Hematopoietic multipotent progenitor cell treated with erythropoietin and hydrocortisone succinate and interleukin-3 and kit ligand, for 17 days (in vitro differentiated cells): Measurements from ENCODE around the gene RABGEF1.
A peak's percentile ranks its signal among the peaks of the same experiment; 100 is the strongest.
"Not testable (repeated sequence)": the region's sequence is repeated elsewhere in the genome, so short reads cannot be mapped to it uniquely, and the experiment has no call there.

Experiments
- DNase-seq: peaks from one replicate; pipeline ENCODE4 v3.0.0-alpha.2; 2015; ENCODE audit warnings: low spot score

Gene RABGEF1

DNA sequence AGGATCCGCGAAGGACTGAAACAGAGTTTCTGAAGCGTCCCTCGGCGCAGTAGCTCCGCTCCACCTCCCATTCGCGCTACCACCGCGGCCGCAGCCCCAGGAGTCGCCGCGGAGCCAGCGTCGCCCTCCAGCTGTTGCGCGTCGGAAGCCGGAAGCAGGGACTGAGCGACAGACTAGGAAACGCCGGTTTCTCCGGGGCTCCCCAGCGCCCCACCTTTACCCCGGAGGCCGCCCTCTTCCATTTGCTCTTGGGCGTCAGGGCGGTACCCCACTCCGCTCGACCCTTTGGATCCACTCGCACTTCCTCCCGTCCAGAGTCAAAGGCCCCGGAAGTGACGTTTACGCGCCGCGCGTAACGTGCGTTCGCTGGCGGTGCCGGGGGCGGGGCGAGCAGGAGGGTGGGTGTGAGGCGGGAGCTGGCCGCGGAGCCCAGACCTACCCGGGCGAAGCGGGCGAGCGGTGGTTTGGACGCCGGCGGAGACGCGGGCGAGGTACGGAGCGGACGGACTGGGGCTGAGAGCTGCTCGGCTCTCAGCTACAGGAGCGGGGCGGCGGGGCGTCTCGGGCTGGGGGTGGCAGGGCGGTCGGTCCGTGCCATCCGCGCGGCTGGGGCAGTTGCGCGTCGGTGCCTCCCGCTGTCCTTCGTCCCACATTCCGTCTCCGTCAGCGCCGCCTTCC is at the start of gene RABGEF1:
RABGEF1 (plus strand) TSS at position 432 of the 678 bp plus-strand sequence. CDS start 31,167 bp downstream, outside the sequence.
- peak; percentile 98 for DNase-seq

DNA sequence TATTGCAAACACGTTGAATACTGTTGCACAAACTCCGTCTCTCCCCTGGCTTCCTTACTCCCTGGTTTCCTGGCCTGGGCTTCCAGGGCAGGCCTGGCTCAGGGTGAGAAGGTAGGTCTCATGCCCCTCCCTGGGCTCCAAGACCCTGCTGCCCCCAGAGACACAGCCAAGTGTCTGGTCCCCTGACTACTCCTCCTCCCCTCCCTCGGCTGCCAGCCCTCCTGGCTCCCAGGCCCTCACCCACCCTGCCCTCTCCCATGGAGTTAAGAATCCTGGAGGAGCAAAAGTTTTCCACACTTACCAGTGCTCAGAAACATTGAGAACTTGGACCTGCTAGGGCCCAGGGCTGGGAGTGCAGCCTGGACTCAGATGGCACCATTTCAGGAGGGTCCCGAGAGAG is 47.2 kb upstream of the RABGEF1 start:
- DNase-seq, result no peak

DNA sequence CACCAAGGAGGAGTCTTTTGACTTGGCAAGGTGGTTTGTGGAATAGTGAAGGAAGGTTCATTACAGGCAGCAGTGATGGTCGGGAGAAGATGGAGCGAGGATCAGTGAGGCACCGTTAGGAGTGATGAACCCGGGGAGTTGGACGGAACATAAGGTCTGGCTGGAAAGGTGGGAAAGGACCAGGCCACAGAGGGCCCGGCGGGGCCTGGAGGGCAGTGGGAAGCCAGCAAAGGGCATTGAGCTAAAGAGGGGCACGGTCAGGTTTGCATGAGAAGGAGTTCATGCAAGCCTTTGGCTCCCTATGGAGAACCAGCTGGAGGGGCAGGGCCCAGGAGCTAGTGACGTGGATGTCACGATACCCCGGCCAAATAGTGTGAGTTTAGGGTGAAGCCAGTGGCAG is 46.2 kb upstream of the RABGEF1 start:
- no peak for DNase-seq

DNA sequence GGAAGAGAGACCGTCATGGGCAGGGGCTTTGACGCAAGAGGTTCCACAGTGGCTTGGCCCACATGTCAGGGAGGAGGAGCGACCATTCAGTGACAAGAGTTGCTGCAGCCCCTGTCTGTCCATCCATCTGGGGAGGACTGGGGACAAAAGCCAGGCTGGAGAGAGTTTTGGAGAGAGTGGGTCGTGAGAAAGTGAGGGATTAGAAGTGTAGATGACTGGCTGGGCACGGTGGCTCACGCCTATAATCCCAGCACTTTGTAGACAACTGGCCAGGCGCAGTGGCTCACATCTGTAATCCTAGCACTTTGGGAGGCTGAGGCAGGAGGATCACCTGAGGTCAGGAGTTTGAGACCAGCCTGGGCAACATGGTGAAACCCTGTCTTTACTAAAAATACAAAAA is 45.1 kb upstream of the RABGEF1 start:
- DNase-seq, result not testable (repeated sequence)

DNA sequence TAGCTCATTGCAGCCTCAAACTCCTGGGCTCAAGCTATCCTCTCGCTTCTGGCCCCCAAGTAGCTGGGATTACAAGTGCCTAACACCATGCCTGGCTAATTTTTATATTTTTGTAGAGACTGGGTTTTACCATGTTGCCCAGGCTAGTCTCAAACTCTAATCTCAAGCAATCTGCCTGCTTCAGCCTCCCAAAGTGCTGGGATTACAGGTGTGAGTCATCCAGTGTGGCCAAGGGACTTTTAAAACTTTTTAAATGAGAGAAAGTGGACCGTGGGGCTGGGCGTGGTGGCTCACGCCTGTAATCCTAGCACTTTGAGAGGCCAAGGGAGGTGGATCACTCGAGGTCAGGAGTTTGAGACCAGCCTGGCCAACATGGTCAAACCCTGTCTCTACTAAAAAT is 44.4 kb upstream of the RABGEF1 start:
- not testable (repeated sequence) for DNase-seq

DNA sequence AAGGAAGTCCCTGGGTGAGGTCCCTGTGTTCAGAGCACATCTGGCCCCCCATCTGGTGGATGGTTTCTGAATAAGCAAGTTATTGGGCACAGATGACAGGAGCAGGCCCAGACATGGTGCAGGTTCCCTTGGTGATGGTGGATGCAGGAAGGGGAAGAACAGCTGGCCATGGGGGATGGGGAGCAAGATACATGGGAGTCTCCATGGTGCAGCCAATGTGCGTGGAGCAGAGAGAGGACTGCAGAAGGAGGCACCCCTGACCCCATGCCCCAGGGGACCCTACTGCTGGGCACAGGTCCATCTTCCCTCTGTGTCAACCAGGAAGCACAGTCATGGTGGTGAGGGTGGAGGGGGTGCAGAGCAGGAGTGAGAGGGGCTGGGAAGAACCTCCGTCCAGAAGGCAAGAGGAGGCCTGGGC is 43.8 kb upstream of the RABGEF1 start:
- DNase-seq, result peak; percentile 14

DNA sequence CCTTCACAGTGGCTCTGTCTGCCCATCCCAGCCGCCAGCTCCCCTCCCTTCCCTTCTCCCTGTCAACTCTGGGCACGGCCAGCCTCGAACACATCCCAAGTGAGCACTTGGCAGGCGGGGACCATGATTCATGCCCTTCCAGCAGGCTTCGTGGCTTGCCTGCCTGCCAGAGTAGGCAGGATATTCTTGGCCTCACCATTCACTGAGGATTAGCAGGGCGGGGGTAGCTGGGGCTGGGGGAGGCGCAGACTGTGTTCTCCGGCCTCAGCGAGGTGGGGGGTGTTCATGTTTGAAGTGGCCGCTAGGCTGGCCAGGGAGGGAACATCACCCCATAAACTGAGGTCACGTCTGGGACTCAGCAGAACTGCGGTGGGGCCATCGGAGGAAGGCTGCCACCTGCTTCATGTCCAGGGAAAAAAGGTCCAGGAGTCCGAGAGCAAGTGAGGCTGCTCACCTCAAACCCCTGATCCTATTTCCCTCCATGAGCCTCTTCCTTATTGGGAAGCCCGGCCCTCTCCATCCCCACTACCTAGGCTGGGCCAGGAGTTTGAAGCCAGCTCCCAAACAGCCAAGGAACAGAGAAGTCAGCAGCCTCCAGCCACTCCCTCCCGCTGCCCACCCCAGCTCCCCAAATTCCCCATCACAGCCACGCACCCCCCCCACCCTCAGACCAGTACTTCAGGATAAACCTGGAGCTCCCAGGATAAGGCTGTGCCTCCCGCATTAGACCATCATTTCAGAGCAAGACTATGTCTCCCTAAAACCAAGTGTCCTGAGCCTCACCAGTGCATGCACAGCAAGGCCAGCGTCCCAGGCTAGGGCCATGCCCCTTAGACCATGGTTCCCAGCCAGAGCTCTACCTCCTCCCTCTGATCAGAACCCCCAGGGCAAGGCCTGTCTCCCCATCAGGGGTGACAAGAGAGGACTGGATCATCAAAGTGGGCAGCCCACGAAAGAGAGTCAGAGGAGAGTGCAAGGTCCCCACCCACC is 42.8 kb upstream of the RABGEF1 start:
- DNase-seq, result no peak

DNA sequence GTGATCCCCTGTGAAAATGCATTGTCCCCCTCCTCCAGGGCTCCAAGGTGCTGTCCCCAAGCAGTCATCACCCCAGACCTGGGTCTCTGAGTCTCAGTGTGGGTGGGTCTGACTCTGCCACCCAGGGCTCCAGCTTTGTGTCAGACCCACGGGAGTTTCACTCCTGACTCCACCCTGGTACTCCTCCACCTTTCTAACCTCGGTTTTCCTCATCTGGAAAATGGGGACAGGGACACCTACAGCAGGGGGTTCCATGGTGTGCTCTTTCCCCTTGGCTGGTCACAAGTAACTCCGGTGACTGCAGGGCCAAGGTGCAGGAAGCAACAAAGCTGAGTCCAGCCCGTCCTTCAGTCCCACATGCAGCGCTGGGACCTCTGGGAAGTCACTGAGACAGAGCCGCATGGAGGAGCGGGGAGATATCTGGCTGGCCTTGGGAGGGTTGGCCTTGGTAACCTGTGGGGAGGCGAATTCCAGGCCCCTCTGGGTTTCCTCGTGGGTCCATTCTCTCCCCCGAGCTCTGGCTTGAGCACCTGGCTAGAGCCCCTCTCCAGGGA is 41.8 kb upstream of the RABGEF1 start:
- no peak for DNase-seq

DNA sequence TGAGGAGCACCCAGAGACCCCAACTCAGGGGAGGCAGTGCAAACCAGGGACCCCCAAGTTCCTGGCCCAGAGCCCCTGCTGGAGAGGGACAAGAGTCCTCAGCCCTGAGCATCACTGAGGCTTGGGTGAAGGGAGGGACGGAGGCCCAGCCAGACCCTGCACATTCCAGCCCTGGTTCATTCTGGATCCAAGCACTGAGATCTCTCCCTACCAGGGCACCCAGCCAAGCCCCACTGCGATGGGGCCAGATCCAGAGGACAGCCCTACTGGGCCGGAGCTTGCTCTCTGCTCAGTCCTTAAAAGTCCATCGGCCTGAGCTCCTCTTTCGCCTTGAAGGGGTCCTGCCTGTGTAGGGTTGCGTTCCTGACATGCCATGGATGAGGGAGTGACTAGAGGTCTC is 40.5 kb upstream of the RABGEF1 start:
- DNase-seq, result no peak

DNA sequence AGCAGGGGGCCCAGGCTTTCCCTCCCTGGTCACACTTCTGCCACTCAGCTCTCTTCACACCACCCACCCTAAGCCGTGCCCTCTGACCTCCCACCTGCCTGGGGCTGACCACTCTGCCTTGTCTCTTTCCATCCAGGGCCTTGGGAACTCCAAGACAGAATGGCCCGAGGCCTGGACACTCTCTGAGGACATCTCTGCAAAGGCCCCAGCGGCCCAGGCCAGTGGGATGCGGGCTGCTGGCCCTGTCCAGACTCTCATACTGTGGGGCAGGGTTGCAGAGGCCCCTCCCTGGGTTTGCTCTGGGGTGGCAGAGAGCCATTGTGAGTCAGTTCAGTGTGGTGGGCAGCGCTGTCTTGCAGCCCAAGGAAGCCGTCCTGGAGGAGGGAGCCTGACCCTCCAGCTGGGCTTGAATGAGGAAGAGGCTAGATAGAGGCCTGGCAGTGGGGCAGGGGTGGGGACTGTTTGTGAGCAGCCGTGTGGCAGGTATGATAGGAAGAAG is 39.9 kb upstream of the RABGEF1 start:
- no peak for DNase-seq

DNA sequence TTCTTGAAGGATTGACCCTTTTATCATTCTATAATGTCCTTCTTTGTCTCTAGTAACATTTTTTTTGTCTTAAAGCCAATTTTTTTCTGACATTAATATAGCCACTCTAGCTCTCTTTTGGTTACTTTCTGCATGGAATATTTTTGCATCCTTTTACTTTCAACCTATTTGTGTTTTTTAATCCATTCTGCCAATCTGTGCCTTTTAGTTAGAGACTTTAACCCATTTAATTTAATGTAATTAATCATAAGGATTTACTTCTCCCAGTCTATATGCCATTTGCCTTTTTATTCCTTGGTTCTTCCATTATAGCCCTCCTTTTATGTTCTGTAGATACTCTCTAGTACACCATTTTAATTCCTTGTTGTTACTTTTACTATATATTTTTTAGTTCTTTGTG is 32.7 kb upstream of the RABGEF1 start:
- DNase-seq, result no peak

DNA sequence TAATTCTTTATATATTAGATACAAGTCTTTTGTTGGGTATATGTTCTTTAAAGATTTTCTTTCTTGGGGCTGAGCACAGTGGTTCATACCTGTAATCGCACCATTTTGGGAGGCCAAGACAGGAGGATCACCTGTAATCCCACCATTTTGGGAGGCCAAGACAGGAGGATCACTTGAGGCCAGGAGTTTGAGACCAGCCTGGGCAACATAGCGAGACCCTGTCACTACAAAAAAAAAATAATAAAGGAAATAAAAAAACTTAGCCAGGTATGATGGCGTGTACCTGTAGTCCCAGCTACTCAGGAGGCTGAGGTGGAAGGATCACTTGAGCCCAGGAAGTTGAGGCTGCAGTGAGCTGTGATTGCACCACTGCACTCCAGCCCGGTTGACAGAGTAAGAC is 29.8 kb upstream of the RABGEF1 start:
- DNase-seq, result not testable (repeated sequence)

DNA sequence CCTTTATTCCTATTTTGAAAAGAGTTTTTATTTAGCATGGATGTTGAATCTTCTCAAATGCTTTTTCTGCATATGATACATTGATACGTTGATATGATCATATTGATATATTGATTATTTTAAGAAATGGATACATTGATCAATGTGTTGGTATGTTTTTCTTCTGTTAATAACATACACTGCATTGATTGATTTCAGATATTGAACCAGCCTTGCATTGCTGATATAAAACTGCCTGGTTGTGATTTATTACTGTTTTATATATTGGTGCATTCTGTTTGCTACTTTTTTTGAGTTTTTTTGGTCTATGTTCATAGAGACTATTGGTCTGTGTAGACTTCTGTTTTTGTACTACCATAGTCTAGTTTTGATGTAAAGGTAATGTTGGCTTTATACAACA is 26.8 kb upstream of the RABGEF1 start:
- no peak for DNase-seq

DNA sequence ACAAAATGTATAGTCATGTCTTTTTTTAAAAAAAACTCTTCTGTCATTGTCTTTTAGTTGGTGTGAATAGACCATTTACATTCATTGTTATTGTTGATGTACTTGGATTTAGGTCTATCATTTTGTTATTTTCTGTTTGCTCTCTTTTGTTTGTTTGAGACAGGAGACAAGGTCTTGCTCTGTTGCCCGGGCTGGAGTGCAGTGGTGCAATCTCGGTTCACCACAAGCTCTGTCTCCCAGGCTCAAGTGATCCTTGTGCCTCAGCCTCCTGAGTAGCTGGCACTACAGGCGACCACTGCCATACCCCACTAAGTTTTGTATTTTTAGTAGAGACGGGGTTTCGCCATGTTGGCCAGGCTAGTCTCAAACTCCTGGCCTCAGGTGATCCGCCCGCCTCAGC is 23.9 kb upstream of the RABGEF1 start:
- DNase-seq, result not testable (repeated sequence)

DNA sequence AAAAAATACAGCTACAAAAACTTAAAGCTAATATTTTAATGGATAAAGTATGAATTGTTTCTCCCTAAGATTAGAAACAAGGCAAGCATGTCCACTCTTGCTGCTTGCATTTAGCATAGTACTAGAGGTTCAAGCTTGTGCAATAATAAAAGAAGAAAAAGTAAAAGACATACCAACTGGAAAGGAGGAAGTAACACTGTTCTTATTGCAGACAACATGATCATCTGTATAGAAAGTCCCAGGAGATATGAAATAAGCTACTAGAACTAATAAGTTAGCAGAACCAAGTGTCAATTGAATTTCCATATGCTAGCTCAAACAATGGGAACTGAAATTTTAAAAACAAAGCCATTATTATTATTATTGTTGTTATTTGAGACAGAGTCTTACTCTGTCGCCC is 20.0 kb upstream of the RABGEF1 start:
- no peak for DNase-seq

DNA sequence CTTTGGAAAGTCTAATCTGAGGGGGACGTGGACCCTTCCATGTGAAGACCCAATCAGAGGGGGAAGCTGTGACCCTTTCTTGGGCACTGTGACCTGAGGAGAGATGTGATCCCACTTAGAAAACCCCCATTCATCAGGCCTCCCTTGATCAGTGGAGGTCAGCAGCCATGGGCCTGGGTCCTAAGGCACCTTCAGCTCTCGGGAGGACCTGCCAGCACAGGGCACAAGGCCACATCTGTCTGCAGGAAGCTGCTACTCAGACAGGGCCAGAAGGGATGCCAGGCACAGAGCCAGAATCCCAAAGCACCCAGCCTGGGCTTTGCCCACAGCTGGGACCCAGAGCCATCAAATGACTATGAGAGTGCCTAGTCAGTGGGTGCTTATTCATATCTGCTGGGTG is 14.7 kb upstream of the RABGEF1 start:
- no peak for DNase-seq

DNA sequence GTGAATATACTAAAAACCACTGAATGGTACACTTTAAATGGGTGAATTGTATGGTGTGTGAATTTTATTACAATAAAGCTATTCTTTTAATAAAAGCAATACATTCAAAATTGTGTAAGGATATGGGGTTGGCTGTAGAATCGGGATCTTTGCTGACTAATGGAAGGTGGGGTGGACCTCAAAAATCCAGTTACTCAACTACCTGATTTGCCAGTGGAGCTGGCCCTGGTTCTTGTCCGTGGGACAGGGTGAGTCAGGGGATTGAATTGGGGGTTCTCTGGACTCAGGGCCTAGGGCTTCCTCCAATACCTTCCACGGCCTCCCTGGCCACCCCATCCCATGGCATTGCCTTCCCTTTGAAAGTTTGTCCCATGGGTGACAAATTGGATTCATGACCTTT is 13.5 kb upstream of the RABGEF1 start:
- no peak for DNase-seq

DNA sequence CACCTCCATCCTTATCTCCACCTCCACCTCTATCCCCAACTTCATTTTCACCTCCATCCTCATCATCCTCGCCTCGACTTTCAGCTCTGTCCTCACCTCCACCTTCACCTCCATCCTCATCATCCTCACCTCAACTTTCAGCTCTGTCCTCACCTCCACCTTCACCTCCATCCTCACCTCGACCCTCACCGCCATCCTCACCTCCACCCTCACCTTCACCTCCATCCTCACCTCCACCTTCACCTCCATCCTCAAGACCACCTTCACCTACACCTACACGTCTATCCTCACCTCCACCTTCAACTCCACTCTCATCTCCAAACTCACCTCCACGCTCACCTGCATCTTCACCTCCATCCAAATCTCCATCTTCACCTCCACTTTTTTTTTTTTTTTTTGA is 12.0 kb upstream of the RABGEF1 start:
- DNase-seq, result no peak

DNA sequence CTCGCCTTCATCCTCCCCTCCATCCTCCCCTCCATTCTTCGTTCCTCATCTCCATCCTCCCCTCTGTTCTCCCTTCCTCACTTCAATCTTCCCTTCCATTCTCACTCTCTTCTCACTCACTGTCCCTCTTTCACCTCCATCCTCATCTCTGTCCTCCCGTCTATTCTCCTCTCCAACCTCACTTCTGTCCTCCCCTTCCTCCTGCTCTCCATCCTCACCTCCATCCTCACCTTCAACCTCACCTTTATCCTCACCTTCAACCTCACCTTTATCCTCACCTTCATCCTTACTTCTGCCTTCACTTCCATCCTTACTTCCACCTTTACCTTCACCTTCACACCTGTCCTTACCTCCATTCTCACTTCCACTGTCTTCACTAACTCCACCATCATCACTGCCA is 11.3 kb upstream of the RABGEF1 start:
- no peak for DNase-seq

DNA sequence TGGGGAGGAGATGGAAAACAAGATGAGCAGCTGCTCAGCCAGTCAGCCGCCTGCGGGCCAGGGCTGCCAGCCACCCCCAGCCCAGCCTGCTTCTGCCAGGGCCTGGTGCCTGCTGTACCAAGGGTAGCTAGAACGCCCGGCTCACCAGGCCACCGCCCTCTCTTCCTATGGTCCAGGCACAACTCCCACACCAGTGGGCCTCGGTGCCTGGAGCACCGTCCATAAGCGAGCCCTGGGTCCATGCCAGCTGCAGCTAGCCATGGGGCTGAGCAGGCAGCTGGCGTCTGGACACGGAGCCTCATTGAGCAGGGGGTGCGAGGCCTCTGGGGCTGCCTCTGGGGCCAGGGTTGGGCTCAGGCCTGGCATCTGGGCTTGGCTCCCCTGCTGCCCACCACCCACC is 8.5 kb upstream of the RABGEF1 start:
- DNase-seq, result no peak

DNA sequence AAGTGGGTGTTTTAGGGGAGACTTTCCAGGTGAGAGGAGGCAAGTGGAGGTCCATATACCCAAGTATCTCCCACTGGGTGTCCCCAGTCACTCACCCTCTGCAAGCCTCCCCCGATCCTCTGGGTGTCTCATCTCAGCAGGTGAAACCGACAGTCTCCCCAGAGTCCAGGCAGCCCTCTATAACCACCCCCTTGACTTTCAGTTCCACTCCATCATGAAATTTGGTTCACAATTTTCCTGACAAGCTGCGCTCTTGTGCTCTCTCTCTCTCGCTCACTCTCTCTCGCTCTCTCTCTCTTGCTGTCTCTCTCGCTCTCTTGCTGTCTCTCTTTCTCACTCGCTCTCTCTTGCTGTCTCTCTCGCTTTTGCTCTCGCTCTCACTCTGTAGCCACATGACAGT is 8.1 kb upstream of the RABGEF1 start:
- no peak for DNase-seq

DNA sequence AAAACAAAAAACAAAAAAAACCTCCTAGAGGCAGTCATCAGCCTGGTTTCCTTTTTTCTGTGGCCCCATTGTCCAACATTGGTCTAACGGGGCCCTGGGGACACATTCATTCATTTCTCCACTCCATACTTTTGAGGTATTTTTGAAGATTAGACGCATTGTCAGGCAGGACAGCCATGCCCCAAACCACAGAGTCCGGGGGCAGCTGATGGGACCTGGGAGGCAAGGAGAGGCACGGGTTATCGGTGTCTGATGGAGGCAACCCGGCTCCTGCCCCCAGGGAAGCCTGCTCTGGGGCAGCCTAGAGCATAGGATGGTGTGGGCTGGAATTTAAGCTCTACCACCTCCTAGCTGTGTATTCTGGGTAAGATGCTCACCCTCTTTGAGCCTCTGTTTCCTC is 6.5 kb upstream of the RABGEF1 start:
- DNase-seq, result no peak

DNA sequence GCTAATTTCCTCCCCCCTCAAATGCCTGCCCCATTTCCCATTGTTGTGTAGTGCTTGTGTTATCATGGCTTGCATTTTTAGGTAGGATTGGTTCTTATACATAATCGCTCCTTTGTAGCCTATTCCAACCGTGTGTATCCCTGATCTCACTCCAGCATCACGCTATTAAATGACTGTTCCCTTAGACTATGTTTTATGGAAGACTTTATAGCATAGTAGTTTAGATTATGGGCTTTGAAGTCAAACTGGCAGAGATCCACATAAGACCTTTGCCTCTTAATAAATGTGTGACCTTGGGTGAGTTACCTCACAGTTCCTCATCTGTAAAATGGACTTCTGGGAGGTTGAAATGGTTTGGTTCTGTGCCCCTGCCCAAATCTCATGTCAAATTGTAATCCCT is 5.4 kb upstream of the RABGEF1 start:
- no peak for DNase-seq
